Natural killer cell (primary cell): ENCODE data around the gene APPL2. TPM values are rescaled to one million over a fixed set of nuclear protein-coding genes. Genes with fewer than 3 reads are reported as not detected.

Experiments used
- total RNA-seq, 4 donors: library from RNA; stranded (reverse); fragments of 120-200 nt in 1 of 4; gene quantifications; one replicate each; pipeline versions ENCODE4 v1.2.3 to v1.2.4, GENCODE V29; 2013 to 2022

The APPL2 gene
- total RNA-seq, 3 donors from 2014 or later (not counting 1 experiment from before 2014, with no cell fraction given): 56.0 to 65.9 (median 64.2) TPM

Other genes starting within 250 kb of the APPL2 start
- 1 to 10 TPM; 8.0 to 9.5 (median 8.6) TPM for gene NOPCHAP1, start 249.9 kb downstream of the APPL2 start, total RNA-seq
- 1 to 10 TPM in 1 of 3 donors, not detected in 2; 1.1 TPM for gene ALDH1L2, start 151.7 kb downstream of the APPL2 start, total RNA-seq
- gene WASHC4, start 128.4 kb downstream of the APPL2 start, total RNA-seq: 10 to 100 TPM; 34.2 to 40.9 (median 35.7) TPM
- gene C12orf75, start 94.5 kb upstream of the APPL2 start, total RNA-seq: 100 to 1,000 TPM; 121 to 131 (median 128) TPM